22Rv1 (cell line): ENCODE measurements around the gene LMNTD1.

ENCODE experiments used
- H3K27ac ChIP-seq: fragments of 450-650 bp; 2 replicates; pipeline ENCODE4 v1.5.1; 2017
- ZFX ChIP-seq: fragments of 450-650 bp; IDR thresholded peaks from 2 replicates; pipeline ENCODE4 v1.6.1; 2017; ENCODE audit warnings: antibody characterized with exemption, borderline replicate concordance
- TF ChIP-seq, protein P1 (sequence below): fragments of 450-650 bp; IDR thresholded peaks from 2 replicates; pipeline ENCODE4 v1.5.1; 2017; ENCODE audit warnings: mild to moderate bottlenecking

The LMNTD1 gene

DNA sequence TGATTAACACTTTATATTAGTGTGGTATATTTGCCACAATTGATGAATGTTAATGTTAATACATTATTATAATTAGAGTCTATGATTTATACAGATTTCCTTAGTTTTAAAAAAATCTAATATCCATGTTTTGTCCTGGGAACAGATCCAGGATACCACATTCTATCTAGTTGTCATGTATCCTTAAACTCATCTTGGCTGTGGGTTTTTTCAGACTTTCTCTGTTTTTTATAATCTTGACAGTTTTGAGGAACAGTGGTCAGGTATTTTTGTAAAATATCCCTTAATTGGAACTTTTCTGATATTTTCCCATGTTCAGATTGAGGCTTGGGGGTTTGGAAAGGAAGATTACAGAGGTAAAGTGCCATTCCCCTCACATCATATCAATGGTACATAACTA, 104.1 kb downstream of the LMNTD1 start:
- no peak overlapping the region for H3K27ac ChIP-seq
- no peak for TF ChIP-seq ZFX
- TF ChIP-seq, protein P1, sequence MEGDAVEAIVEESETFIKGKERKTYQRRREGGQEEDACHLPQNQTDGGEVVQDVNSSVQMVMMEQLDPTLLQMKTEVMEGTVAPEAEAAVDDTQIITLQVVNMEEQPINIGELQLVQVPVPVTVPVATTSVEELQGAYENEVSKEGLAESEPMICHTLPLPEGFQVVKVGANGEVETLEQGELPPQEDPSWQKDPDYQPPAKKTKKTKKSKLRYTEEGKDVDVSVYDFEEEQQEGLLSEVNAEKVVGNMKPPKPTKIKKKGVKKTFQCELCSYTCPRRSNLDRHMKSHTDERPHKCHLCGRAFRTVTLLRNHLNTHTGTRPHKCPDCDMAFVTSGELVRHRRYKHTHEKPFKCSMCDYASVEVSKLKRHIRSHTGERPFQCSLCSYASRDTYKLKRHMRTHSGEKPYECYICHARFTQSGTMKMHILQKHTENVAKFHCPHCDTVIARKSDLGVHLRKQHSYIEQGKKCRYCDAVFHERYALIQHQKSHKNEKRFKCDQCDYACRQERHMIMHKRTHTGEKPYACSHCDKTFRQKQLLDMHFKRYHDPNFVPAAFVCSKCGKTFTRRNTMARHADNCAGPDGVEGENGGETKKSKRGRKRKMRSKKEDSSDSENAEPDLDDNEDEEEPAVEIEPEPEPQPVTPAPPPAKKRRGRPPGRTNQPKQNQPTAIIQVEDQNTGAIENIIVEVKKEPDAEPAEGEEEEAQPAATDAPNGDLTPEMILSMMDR: no peak

DNA sequence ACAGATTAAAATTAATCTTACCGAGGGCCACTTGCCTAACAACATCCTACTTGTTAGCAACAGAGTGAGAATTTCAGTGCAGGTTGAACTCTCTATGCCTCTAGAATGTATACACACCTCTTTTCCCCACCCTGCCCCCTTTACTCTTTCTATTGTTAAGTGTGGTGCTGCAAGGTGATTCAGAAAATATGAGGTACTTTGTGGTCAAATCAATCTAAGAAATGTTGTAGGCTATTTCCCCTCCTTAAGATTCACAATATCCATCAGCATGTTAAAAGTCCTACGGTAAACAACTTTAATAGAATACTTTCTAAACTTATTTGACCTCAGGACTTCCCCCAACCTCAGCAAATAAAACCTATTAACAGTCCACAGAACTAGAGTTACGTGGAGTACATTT, 106.0 kb downstream of the LMNTD1 start:
- no peak overlapping the region for H3K27ac ChIP-seq
- TF ChIP-seq, protein P1: no peak
- no peak for TF ChIP-seq ZFX

DNA sequence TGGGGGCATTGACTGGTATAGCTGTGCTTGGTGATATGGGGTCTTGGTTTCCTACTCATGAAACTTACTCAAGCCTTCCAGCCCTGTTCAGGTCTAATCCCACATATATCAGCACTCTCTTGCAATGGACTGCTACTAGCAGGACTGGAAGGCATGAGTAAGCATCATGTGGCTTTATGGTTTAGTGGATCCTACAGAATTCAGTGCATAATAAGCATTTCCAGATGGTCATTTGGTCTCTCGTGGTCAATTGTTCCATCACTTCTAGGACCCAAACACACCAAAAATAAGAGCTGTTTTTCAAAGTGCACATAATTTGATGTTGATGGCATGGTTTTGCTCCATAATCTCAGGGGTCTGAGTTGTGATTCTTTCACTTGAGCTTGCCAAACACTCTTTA, 114.4 kb downstream of the LMNTD1 start:
- TF ChIP-seq, protein P1: no peak
- no peak for TF ChIP-seq ZFX
- no peak overlapping the region for H3K27ac ChIP-seq

DNA sequence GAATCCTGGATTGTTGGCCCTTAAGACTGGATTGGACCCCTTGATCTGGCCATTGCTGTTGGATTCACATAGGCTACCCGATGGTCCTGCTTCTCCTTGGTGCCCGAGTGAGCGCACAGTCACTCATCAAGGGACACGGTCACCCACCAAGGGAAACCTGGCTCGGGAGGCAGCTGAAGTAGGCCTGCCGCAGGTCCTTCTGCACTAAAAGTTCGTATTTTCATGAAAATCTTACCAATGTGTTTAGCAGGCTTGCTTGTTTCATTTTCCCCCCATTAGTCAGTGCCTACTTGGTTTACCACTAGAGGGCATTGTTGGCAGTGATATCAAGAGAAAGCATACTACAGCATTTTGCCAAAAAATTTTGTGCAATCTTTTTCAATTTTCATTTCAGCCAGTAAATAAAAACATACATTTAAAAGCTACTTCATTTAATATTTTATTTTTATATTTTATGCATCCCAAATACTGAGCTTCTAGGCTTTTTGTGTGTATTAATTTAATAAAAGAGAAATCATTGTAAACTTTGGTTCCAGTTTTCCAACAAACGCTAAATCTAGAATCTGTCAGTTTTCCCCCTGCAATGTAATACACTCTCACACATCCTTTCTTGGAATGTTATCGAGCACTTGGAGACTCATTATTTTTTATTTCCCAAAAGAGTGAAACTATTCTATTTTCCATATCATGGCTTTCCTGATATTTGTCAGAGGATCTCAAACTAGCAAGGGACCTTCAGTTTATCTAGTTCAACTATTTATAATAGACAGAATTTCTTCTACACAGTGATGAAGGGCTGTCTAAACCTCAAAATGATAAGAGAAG, 116.7 kb downstream of the LMNTD1 start:
- no peak overlapping the region for H3K27ac ChIP-seq
- TF ChIP-seq, protein P1: peak; percentile 95
- TF ChIP-seq ZFX: no peak

DNA sequence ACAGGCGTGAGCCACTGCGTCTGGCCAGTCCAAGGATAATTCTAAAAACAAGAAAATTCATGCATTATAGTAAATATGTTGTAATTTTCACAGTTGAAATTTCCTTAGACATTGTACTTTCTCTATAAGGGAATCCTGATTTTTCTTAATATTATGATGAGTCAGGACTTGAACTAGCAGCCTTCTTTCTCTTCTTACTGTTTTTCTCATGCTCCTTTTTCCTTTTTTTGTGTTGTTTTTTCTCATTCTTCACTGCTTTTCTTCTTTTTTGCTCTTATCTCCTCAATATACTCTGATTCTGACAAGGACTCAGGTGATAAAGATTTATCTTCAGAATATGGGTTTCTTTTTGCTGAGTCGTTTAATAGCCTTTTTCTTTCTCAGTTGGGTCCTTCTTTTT, 117.7 kb downstream of the LMNTD1 start:
- TF ChIP-seq, protein P1: no peak
- no peak for TF ChIP-seq ZFX
- no peak overlapping the region for H3K27ac ChIP-seq

DNA sequence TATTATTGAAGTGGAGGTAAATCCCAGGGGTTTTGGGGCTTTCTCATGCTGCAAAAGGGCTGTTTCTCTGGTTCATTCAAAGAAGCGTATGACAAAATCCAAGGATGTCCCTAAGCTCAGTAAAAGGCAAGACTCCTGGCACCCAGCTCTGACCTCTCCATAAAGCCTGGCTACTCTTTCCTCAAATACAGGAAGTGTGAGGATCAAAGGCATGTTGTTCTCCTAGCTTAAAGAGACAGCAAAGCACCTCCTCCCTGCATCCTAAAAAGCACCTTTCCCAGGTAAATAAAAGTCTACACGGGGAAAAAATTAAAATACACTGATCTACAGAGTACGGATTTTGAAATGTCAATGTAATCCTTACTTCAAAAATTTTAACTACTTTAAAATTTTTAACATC, 118.6 kb downstream of the LMNTD1 start:
- H3K27ac ChIP-seq: no peak overlapping the region
- TF ChIP-seq, protein P1: no peak
- TF ChIP-seq ZFX: no peak

DNA sequence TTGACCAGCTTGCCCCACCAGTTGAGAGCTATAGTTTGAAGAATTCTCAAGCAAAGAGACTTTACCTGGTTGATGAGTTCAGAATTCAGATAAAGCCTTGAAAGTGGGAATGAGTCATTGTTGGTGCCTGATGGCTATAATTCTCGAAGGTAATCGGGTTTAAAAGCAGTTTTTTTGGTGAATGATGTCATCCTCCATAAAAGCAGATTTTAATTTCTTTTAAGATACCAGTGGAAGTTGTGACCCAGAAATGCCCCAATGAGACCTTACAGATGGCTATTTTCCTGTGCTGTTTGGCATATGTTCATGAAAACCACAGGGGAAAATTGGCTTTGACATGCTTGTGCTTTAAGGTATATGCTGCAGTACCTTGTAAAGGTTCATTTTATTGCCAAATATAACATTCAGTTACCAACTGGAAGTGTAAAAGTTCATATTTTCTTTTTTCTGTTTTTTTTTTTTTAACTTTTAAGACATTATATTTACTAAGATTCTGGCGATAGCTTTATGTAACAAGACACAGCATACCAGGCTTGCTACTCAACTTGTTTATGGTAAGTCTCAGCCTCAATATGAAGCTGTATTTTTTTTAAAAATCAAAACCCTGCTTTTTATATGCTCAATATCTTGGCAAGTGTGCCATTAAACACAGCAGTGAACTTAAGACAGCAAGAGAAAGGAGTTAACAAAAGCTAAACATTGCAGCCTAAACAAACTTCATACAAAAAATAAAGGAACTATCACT, 119.3 kb downstream of the LMNTD1 start:
- H3K27ac ChIP-seq: no peak overlapping the region

More for the DNA sequence above, 119.3 kb downstream of the LMNTD1 start:
- no peak for TF ChIP-seq ZFX
